Measurements from ENCODE around the gene FAN1.

DNA sequence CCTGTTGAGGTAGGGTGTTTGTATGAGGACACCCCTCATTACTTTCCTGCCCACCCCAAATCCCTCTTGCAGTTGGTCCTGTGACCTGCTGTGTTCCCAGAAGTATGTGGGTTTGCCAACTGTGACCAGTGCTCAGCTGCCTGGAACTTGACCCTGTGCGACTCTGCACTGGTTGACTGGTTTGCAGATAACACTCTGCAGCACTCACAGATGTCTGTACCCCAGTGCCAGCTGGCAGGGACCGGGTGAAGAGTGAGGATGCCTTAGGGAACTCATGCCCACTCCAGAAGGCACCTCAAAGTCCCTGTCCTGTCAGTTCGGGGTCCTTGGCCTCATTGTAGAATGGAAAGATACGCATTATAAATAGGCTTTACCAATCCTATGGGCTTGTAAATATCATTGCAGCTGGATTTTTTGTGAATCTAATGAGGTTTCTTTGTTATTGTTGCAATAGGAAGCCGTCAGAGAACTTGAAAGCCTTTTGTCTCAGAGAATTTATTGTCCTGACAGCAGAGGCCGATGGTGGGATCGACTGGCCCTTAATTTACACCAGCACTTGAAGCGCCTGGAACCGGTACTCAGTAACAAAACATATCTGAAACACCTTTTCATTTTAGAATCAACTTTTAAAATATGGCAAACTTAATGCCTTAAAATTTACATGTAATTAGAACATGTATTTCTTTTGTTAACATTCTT is 18.2 kb downstream of the FAN1 start:
- no peak for TF ChIP-seq EZH2 (IDR thresholded peaks at IDR 0.05; ENCODE audit: insufficient read depth, poor library complexity, severe bottlenecking)
- no peak for TF ChIP-seq EZH2phosphoT487 (IDR thresholded peaks at IDR 0.05; ENCODE audit: insufficient read depth, low read depth)
